Loucy (cell line): ENCODE measurements around the gene DYNC1H1.

ENCODE experiments used
- H2AFZ ChIP-seq: fragments of 200-600 bp; sonication (generic); 2 replicates; pipeline ENCODE4 v1.6.0; 2016; ENCODE audit warnings: antibody characterized with exemption, mild to moderate bottlenecking, low read length, moderate library complexity
- H3F3A ChIP-seq: fragments of 200-600 bp; 2 replicates; pipeline ENCODE4 v1.6.0; 2016; ENCODE audit warnings: antibody characterized with exemption, low read depth, mild to moderate bottlenecking
- H3K27me3 ChIP-seq: fragments of 200-600 bp; sonication (generic); 2 replicates; pipeline ENCODE4 v1.6.1; 2014; ENCODE audit warnings: low read length, mild to moderate bottlenecking; ENCODE audit not compliant: insufficient read depth, poor library complexity, severe bottlenecking
- H3K36me3 ChIP-seq: fragments of 200-600 bp; sonication (generic); 2 replicates; pipeline ENCODE4 v1.6.1; 2016; ENCODE audit warnings: low read length; ENCODE audit not compliant: insufficient read depth
- H3K4me1 ChIP-seq: fragments of 200-600 bp; sonication (generic); 2 replicates; pipeline ENCODE4 v1.5.1; 2014; ENCODE audit warnings: low read length, mild to moderate bottlenecking; ENCODE audit not compliant: insufficient read depth, poor library complexity, severe bottlenecking
- H3K4me2 ChIP-seq: fragments of 200-600 bp; sonication (generic); 2 replicates; pipeline ENCODE4 v1.6.0; 2014; ENCODE audit warnings: antibody characterized with exemption, low read length, low read depth, mild to moderate bottlenecking; ENCODE audit not compliant: poor library complexity, severe bottlenecking
- H3K4me3 ChIP-seq: fragments of 200-600 bp; sonication (generic); 2 replicates; pipeline ENCODE4 v1.5.1; 2014; ENCODE audit warnings: low read length, mild to moderate bottlenecking, mixed read lengths; ENCODE audit not compliant: poor library complexity, severe bottlenecking
- H3K79me2 ChIP-seq: fragments of 200-600 bp; sonication (generic); 2 replicates; pipeline ENCODE4 v1.6.1; 2014; ENCODE audit warnings: low read length; ENCODE audit not compliant: insufficient read depth
- H3K9ac ChIP-seq: fragments of 200-600 bp; sonication (generic); 2 replicates; pipeline ENCODE4 v1.6.0; 2014; ENCODE audit warnings: mild to moderate bottlenecking, low read depth, low read length, moderate library complexity; ENCODE audit not compliant: poor library complexity, severe bottlenecking
- H3K9me2 ChIP-seq: fragments of 200-600 bp; sonication (generic); replicated peaks from 2 replicates; pipeline ENCODE4 v1.6.1; 2016; ENCODE audit warnings: low read depth, low read length, mixed read lengths
- H3K9me3 ChIP-seq: fragments of 200-600 bp; sonication (generic); 2 replicates; pipeline ENCODE4 v1.6.1; 2014; ENCODE audit warnings: mild to moderate bottlenecking, antibody characterized with exemption, low read length, low read depth; ENCODE audit not compliant: insufficient read depth
- H4K20me1 ChIP-seq: fragments of 200-600 bp; sonication (generic); 2 replicates; pipeline ENCODE4 v1.6.0; 2014; ENCODE audit warnings: antibody characterized with exemption, low read length, mild to moderate bottlenecking; ENCODE audit not compliant: insufficient read depth, poor library complexity, severe bottlenecking
- CTCF ChIP-seq: fragments of 200-600 bp; sonication (generic); conservative IDR thresholded peaks from 2 replicates; pipeline ENCODE4 v1.5.1; 2014; ENCODE audit warnings: mild to moderate bottlenecking, antibody characterized with exemption, low read length
- EZH2phosphoT487 ChIP-seq: fragments of 200-600 bp; IDR thresholded peaks from 2 replicates; pipeline ENCODE4 v1.6.1; 2018; ENCODE audit warnings: antibody characterized with exemption, mild to moderate bottlenecking, moderate library complexity, borderline replicate concordance

The DYNC1H1 gene

GRCh38 chr14:102035914-102036313 is 71.5 kb downstream of the DYNC1H1 start:
- TF ChIP-seq EZH2phosphoT487 (no peak), CTCF (no peak)
- Histone ChIP-seq H3K9ac (no peak overlapping the region), H3F3A (no peaks in the 10 kb centered on the region), H4K20me1 (no peaks in the 10 kb centered on the region), H3K4me1 (no peaks in the 10 kb centered on the region), H3K4me3 (no peak overlapping the region), H3K9me2 (no peaks in the 10 kb centered on the region), H3K79me2 (no peaks in the 10 kb centered on the region), H3K36me3 (peaks cover 91% of the 10 kb centered on the region), H3K4me2 (no peak overlapping the region), H3K27me3 (no peaks in the 10 kb centered on the region), H2AFZ (no peak overlapping the region), H3K9me3 (no peaks in the 10 kb centered on the region)

GRCh38 chr14:102037686-102038085 is 73.3 kb downstream of the DYNC1H1 start:
- TF ChIP-seq CTCF, result no peak
- TF ChIP-seq EZH2phosphoT487, result no peak
- Histone ChIP-seq H3K4me1 (no peaks in the 10 kb centered on the region), H3F3A (no peaks in the 10 kb centered on the region), H3K79me2 (no peaks in the 10 kb centered on the region), H3K4me2 (no peak overlapping the region), H3K36me3 (peaks cover 95% of the 10 kb centered on the region), H3K4me3 (no peak overlapping the region), H4K20me1 (no peaks in the 10 kb centered on the region), H3K9ac (no peak overlapping the region), H3K9me3 (no peaks in the 10 kb centered on the region), H3K9me2 (no peaks in the 10 kb centered on the region), H2AFZ (no peak overlapping the region), H3K27me3 (no peaks in the 10 kb centered on the region)

GRCh38 chr14:102039157-102039556 is 74.8 kb downstream of the DYNC1H1 start:
- H3K4me1 ChIP-seq, result no peaks in the 10 kb centered on the region
- H3K9ac ChIP-seq, result no peak overlapping the region
- no peaks in the 10 kb centered on the region for H3K79me2 ChIP-seq
- H3K9me2 ChIP-seq, result no peaks in the 10 kb centered on the region
- H3K4me3 ChIP-seq, result no peak overlapping the region
- H3K27me3 ChIP-seq, result no peaks in the 10 kb centered on the region
- no peaks in the 10 kb centered on the region for H3F3A ChIP-seq
- H4K20me1 ChIP-seq, result no peaks in the 10 kb centered on the region
- H3K36me3 ChIP-seq, result peaks cover 95% of the 10 kb centered on the region; the same call in 1 of the 2 replicates
- no peaks in the 10 kb centered on the region for H3K9me3 ChIP-seq
- H2AFZ ChIP-seq, result no peak overlapping the region
- TF ChIP-seq CTCF (no peak), EZH2phosphoT487 (no peak)
- H3K4me2 ChIP-seq, result no peak overlapping the region
